ENCODE results near the gene GRK7.

Gene GRK7

GRCh38 chr3:141737093-141737492, 26.1 kb upstream of the GRK7 start:
- H2AFZ ChIP-seq (ENCODE audit: low read depth, low read length): no peak overlapping the region
- 100% methylated on average over 4 of the region's 10 CpGs for WGBS
- no peak overlapping the region for H4K91ac ChIP-seq (ENCODE audit: low read length)

GRCh38 chr3:141737678-141738021, 25.6 kb upstream of the GRK7 start:
- Histone ChIP-seq H3K9ac (ENCODE audit: low read length) (peak overlapping the region; percentile 95), H2BK15ac (ENCODE audit: low read depth, poor library complexity, severe bottlenecking) (no peak overlapping the region), H3K14ac (ENCODE audit: low read length in 2 of 2) (no peak overlapping the region), H3K36me3 (ENCODE audit: control insufficient read depth in 1 of 2, insufficient read depth in 2 of 2, low read depth in 1 of 2, low read length in 2 of 2) (peaks cover 0 to 12% of the 10 kb centered on the region in 2 experiments), H4K91ac (ENCODE audit: low read length) (no peak overlapping the region), H3K4me2 (ENCODE audit: low read length, poor library complexity, severe bottlenecking) (no peak overlapping the region), H2BK120ac (ENCODE audit: low read depth, low read length) (no peak overlapping the region), H3K9me3 (ENCODE audit: control insufficient read depth, low read length) (no peaks in the 10 kb centered on the region), H4K8ac (ENCODE audit: low read length) (no peak overlapping the region), H3K4me1 (ENCODE audit: control insufficient read depth, insufficient read depth, low read depth, low read length) (peaks cover 3% of the 10 kb centered on the region), H3K23ac (ENCODE audit: low read length in 2 of 2) (no peak overlapping the region), H3K79me1 (replicated peaks; ENCODE audit: low read length, poor library complexity, severe bottlenecking) (no peaks in the 10 kb centered on the region), H2AK5ac (ENCODE audit: low read length, severe bottlenecking) (no peak overlapping the region), H3K27ac (ENCODE audit: low read length, poor library complexity, severe bottlenecking) (peak overlapping the region; percentile 79), H2AFZ (ENCODE audit: low read depth, low read length) (no peak overlapping the region), H2BK12ac (ENCODE audit: low read length in 2 of 2) (no peak overlapping the region), H3K4ac (ENCODE audit: low read depth in 1 of 2, low read length in 2 of 2) (no peak overlapping the region), H3K27me3 (ENCODE audit: control insufficient read depth in 1 of 2, insufficient read depth in 1 of 2, low read length in 2 of 2) (no peaks in the 10 kb centered on the region), H3K4me3 (ENCODE audit: insufficient read depth in 1 of 2, low read depth in 1 of 2, low read length in 2 of 2) (peak overlapping the region in 1 of 2 experiments; percentile 59), H2BK5ac (ENCODE audit: low read depth, low read length, poor library complexity, severe bottlenecking) (no peak overlapping the region), H3K18ac (ENCODE audit: low read depth in 1 of 2, low read length in 2 of 2) (no peak overlapping the region)
- WGBS: 6% methylated on average over 3 of the region's 3 CpGs
- no peak for DNase-seq

More at GRCh38 chr3:141737093-141737492, 26.1 kb upstream of the GRK7 start:
- no peak for DNase-seq
- Histone ChIP-seq H3K27me3 (ENCODE audit: control insufficient read depth in 1 of 2, insufficient read depth in 1 of 2, low read length in 2 of 2) (no peaks in the 10 kb centered on the region), H3K18ac (ENCODE audit: low read depth in 1 of 2, low read length in 2 of 2) (no peak overlapping the region), H3K4me2 (ENCODE audit: low read length, poor library complexity, severe bottlenecking) (no peak overlapping the region), H2AK5ac (ENCODE audit: low read length, severe bottlenecking) (peak overlapping the region; percentile 50), H2BK120ac (ENCODE audit: low read depth, low read length) (no peak overlapping the region), H3K9me3 (ENCODE audit: control insufficient read depth, low read length) (no peaks in the 10 kb centered on the region), H3K36me3 (ENCODE audit: control insufficient read depth in 1 of 2, insufficient read depth in 2 of 2, low read depth in 1 of 2, low read length in 2 of 2) (peaks cover 0 to 9% of the 10 kb centered on the region in 2 experiments), H2BK5ac (ENCODE audit: low read depth, low read length, poor library complexity, severe bottlenecking) (no peak overlapping the region), H3K9ac (ENCODE audit: low read length) (peak overlapping the region; percentile 95), H2BK15ac (ENCODE audit: low read depth, poor library complexity, severe bottlenecking) (no peak overlapping the region), H3K4me3 (ENCODE audit: insufficient read depth in 1 of 2, low read depth in 1 of 2, low read length in 2 of 2) (no peak overlapping the region), H2BK12ac (ENCODE audit: low read length in 2 of 2) (no peak overlapping the region), H3K4ac (ENCODE audit: low read depth in 1 of 2, low read length in 2 of 2) (peak overlapping the region in 1 of 2 experiments; percentile 67), H3K79me1 (replicated peaks; ENCODE audit: low read length, poor library complexity, severe bottlenecking) (no peaks in the 10 kb centered on the region), H3K4me1 (ENCODE audit: control insufficient read depth, insufficient read depth, low read depth, low read length) (peaks cover 1% of the 10 kb centered on the region), H3K23ac (ENCODE audit: low read length in 2 of 2) (no peak overlapping the region), H3K27ac (ENCODE audit: low read length, poor library complexity, severe bottlenecking) (no peak overlapping the region), H3K14ac (ENCODE audit: low read length in 2 of 2) (no peak overlapping the region), H4K8ac (ENCODE audit: low read length) (peak overlapping the region; percentile 75)

DNA sequence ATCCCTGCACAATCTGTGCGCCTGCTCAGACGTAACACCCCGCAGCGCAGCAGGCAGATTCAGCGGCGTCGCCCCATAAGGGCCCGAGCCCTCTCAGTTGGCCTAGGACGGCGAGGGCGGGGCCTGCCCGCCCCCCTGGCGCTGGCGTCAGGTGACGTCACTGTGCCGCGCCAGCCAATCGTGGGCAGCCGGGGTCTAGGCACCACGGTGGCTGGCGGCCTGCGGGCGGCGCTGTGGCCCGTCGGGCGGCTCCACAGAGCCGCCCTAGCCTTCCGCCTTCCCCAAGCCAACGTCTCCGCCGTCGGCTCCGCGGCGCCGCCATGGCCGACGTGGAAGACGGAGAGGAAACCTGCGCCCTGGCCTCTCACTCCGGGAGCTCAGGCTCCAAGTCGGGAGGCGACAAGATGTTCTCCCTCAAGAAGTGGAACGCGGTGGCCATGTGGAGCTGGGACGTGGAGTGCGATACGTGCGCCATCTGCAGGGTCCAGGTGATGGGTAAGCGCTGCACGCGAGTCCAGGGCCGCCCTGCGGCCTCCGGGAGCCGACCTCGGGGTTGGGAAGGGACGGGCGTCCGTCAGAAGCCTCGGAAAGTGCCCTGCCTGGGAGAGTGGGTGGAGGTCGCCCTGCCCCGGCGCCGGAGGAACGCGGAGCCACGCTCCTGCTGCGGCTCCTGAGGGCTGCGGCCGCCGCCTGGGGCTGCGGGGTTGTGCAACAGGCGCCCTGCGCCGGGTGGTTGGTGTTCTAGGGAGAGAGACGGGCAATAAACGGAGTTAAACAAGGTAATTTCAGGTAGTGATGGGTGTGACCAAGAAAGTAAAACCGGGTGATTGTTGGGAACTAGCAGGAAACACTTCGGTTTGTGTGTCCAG, 25.0 kb upstream of the GRK7 start, which contains the start of gene RNF7:
TSS of gene RNF7 (plus strand) at position 277 of the 869 bp plus-strand sequence. CDS start at position 321, 44 bp downstream.
- Histone ChIP-seq H3K4me3 (ENCODE audit: insufficient read depth in 1 of 2, low read depth in 1 of 2, low read length in 2 of 2) (peak within 1 kb of the TSS; percentile 72 to 90), H3K14ac (ENCODE audit: low read length in 2 of 2) (peak within 1 kb of the TSS in 1 of 2 experiments; percentile 61), H3K4me1 (ENCODE audit: control insufficient read depth, insufficient read depth, low read depth, low read length) (peaks cover 3% of the 10 kb centered on the region), H3K23ac (ENCODE audit: low read length in 2 of 2) (peak within 1 kb of the TSS; percentile 69 to 70), H3K18ac (ENCODE audit: low read depth in 1 of 2, low read length in 2 of 2) (peak within 1 kb of the TSS; percentile 79 to 86), H2BK5ac (ENCODE audit: low read depth, low read length, poor library complexity, severe bottlenecking) (peak within 1 kb of the TSS; percentile 75), H4K8ac (ENCODE audit: low read length) (peak within 1 kb of the TSS; percentile 83), H3K4ac (ENCODE audit: low read depth in 1 of 2, low read length in 2 of 2) (peak within 1 kb of the TSS; percentile 67 to 71), H2BK120ac (ENCODE audit: low read depth, low read length) (peak within 1 kb of the TSS; percentile 22), H2BK15ac (ENCODE audit: low read depth, poor library complexity, severe bottlenecking) (peak within 1 kb of the TSS; percentile 96), H3K9ac (ENCODE audit: low read length) (peak within 1 kb of the TSS; percentile 95), H3K79me1 (replicated peaks; ENCODE audit: low read length, poor library complexity, severe bottlenecking) (no peaks in the 10 kb centered on the region), H2AK5ac (ENCODE audit: low read length, severe bottlenecking) (peak within 1 kb of the TSS; percentile 7), H3K36me3 (ENCODE audit: control insufficient read depth in 1 of 2, insufficient read depth in 2 of 2, low read depth in 1 of 2, low read length in 2 of 2) (peaks cover 0 to 17% of the 10 kb centered on the region in 2 experiments), H3K9me3 (ENCODE audit: control insufficient read depth, low read length) (no peaks in the 10 kb centered on the region), H4K91ac (ENCODE audit: low read length) (peak within 1 kb of the TSS; percentile 85), H3K27ac (ENCODE audit: low read length, poor library complexity, severe bottlenecking) (peak within 1 kb of the TSS; percentile 79), H2BK12ac (ENCODE audit: low read length in 2 of 2) (peak within 1 kb of the TSS in 1 of 2 experiments; percentile 8), H2AFZ (ENCODE audit: low read depth, low read length) (peak within 1 kb of the TSS; percentile 39), H3K27me3 (ENCODE audit: control insufficient read depth in 1 of 2, insufficient read depth in 1 of 2, low read length in 2 of 2) (no peaks in the 10 kb centered on the region), H3K4me2 (ENCODE audit: low read length, poor library complexity, severe bottlenecking) (peak within 1 kb of the TSS; percentile 34)
- DNase-seq: peak; percentile 96
- WGBS: under 1% methylated on average over 78 of the region's 81 CpGs

GRCh38 chr3:141738891-141739363, 24.3 kb upstream of the GRK7 start:
- H3K9ac ChIP-seq (ENCODE audit: low read length): peak overlapping the region; percentile 95
- H3K23ac ChIP-seq (ENCODE audit: low read length in 2 of 2): no peak overlapping the region
- peak overlapping the region; percentile 34 for H3K4me2 ChIP-seq (ENCODE audit: low read length, poor library complexity, severe bottlenecking)
- H3K36me3 ChIP-seq (ENCODE audit: control insufficient read depth in 1 of 2, insufficient read depth in 2 of 2, low read depth in 1 of 2, low read length in 2 of 2): peaks cover 0 to 23% of the 10 kb centered on the region in 2 experiments
- peak; percentile 64 for DNase-seq
- H4K91ac ChIP-seq (ENCODE audit: low read length): no peak overlapping the region
- H2BK5ac ChIP-seq (ENCODE audit: low read depth, low read length, poor library complexity, severe bottlenecking): no peak overlapping the region
- H2BK15ac ChIP-seq (ENCODE audit: low read depth, poor library complexity, severe bottlenecking): no peak overlapping the region
- WGBS: under 1% methylated on average over 9 of the region's 11 CpGs
- H3K4me1 ChIP-seq (ENCODE audit: control insufficient read depth, insufficient read depth, low read depth, low read length): peaks cover 3% of the 10 kb centered on the region
- H2BK12ac ChIP-seq (ENCODE audit: low read length in 2 of 2): no peak overlapping the region
- H3K27me3 ChIP-seq (ENCODE audit: control insufficient read depth in 1 of 2, insufficient read depth in 1 of 2, low read length in 2 of 2): no peaks in the 10 kb centered on the region
- H3K14ac ChIP-seq (ENCODE audit: low read length in 2 of 2): peak overlapping the region in 1 of 2 experiments; percentile 18
- peak overlapping the region; percentile 72 to 90 for H3K4me3 ChIP-seq (ENCODE audit: insufficient read depth in 1 of 2, low read depth in 1 of 2, low read length in 2 of 2)
- H2AK5ac ChIP-seq (ENCODE audit: low read length, severe bottlenecking): peak overlapping the region; percentile 7
- H3K79me1 ChIP-seq (replicated peaks; ENCODE audit: low read length, poor library complexity, severe bottlenecking): no peaks in the 10 kb centered on the region
- peak overlapping the region in 1 of 2 experiments; percentile 30 for H3K4ac ChIP-seq (ENCODE audit: low read depth in 1 of 2, low read length in 2 of 2)
- H3K9me3 ChIP-seq (ENCODE audit: control insufficient read depth, low read length): no peaks in the 10 kb centered on the region
- peak overlapping the region; percentile 79 to 86 for H3K18ac ChIP-seq (ENCODE audit: low read depth in 1 of 2, low read length in 2 of 2)
- no peak overlapping the region for H4K8ac ChIP-seq (ENCODE audit: low read length)
- H2AFZ ChIP-seq (ENCODE audit: low read depth, low read length): no peak overlapping the region
- peak overlapping the region; percentile 53 for H3K27ac ChIP-seq (ENCODE audit: low read length, poor library complexity, severe bottlenecking)
- peak overlapping the region; percentile 22 for H2BK120ac ChIP-seq (ENCODE audit: low read depth, low read length)

Measured in mesenchymal stem cell (in vitro differentiated cells and primary cell).